ENCODE data around the gene ITGA7.

The ITGA7 gene

DNA sequence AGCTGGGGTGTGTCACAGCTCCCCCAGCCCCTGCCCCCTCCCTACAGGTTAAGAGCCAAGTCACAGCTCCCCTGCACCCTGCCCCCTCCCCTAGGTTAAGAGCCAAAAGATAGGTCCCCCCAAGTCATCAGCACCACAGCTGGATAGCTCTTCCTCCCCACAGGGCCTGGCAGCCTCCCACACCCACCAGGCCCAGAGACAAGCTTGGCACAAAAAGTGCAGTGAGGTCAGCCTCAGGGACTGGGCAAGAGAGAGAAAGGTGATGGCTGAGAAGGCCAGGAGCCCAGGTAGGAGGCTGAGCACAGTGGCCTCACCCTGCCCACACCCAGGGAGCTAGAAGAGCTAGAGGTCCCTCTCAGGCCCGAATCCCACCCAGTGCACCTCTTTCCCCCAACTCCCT lies 8.7 kb downstream of the ITGA7 start:
- DNase-seq: no peak

DNA sequence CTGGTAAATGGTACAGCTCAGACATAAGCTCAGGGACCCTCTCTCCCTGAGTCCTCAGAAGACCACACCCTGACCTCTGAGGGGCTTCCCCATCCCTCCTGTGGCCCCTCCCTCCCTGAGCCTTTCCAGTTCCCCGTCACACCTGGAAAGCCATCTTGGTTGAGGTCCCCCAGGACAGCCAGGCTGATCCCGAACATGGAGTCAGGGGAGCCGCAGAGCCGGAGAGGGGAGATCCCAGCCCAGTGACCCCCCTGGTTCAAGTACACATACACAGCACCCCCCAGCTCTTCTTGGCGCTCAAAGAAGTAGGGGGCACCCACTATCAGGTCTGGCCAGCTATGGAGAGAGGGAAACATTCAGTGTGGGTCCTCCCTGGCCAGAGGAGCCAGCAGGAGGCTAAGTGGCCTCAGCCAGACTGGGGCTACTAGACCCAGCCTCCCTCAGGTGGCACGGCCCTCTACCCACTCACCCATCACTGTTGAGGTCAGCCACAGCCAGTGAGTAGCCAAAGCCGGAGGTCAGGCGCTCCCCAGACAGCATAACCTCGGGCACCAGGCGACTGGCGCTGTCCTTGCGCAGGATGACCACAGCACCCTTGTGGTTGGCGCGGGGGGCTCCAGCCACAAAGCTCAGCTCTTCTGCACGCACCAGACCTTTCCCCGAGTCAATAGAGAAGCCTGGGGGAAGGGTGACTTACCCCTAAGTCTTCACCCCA lies 9.3 kb downstream of the ITGA7 start:
- DNase-seq: no peak

DNA sequence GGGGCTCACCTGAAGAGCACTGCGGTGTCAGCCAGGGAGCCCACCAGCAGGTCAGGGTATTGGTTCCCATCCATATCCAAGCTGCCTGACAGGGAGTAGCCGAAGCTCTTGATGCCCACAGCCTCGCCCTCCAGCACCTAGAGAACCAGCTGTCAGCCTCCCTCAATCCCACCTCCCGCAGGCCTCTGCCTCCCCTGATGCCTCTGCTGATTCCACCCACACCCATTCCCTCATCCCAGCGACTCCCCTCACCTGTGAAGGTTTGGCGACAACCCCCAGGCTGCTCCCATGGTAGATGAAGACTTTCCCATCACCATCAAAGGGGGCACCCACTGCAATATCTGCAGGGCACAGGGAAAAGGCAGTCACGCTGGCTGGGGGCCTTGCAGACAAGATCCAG lies 10.0 kb downstream of the ITGA7 start:
- no peak for DNase-seq

DNA sequence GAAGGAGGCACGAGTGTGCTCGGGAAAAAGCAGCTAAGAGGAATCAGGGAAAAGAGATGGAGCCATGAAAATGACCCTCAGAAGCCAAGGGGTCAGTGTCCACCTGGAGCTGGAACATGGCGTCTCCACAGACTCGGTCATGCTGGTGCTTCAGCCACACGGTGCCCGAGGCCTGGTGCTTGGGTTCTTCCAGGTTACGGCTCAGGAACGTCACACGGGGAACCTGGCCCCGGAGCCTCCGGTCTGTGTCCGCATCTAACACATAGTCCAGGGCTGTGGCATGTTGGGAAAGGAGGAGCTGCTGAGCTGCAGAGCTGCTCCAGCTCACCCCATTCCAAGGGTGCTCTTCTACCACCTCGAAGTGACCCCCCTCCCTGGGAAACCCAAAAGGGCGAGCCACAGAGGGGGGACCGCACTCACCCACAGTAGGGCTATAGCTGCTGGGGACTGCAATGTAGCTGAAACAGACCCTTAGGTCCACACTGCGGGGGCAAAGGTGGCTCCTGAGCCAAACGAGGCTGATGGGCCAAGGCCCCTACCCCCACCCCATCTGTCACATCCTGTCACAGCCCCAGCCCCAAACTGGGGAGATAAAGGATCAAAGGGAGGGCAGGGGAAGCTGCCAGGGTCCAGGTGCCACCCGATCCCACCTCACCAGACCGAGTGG lies 10.8 kb downstream of the ITGA7 start:
- DNase-seq: no peak

DNA sequence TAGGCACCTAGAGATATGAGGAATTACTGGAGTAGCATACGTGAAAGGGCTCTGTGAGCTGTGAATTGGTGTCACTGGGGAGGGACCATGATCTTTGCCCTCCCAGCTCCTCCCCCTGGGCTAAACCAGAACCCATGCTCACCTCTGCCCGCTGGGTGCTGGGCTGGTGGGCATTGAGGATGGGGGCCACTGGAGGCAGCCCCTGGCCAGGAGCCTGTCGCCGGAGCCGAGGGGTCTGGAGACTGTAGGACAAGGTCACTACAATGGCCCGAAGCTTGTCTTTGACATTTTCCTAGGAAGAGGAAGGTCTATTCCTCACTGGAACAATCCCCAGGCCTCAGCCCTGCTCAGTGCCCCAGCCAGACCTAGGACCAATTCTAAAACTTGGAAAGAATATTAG lies 11.6 kb downstream of the ITGA7 start:
- no peak for DNase-seq

DNA sequence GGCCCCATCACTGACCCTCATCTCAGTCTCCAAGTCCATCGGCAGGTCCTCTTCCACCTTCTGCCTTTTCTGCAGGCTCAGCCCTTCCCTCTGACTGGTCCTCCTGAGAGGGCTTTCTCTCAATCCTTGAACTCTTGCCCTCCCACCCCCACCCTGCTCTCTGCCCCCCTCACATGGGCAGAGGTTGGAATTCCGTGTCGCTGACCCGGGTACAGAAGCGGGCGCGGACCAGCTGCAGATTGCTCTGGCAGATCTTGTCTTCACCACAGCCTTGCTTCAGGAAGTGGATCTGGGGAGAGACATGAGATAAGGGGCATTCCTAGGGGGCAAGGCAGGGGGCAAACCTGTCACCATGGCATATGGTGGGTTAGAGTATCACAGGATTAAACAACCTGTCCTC lies 12.4 kb downstream of the ITGA7 start:
- no peak for DNase-seq

DNA sequence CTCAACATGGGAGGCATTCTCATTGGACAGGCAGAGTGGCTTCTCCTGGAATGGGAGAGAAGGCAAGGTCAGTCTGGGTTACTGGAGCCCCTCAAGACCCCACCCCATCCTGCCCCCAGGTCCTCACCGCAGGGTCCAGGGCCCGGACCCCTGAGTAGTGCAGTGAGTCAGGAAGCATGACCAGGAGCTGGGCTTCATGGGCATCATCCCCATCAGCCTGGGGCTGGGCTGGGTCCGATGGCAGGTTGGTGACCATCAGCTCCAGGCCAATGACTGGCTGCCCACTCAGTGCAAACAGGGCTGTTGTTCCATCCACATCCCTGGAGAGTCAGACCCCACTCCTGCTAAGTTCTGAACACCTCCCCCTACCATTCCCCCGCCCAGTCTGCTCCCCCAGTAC lies 13.1 kb downstream of the ITGA7 start:
- no peak for DNase-seq

DNA sequence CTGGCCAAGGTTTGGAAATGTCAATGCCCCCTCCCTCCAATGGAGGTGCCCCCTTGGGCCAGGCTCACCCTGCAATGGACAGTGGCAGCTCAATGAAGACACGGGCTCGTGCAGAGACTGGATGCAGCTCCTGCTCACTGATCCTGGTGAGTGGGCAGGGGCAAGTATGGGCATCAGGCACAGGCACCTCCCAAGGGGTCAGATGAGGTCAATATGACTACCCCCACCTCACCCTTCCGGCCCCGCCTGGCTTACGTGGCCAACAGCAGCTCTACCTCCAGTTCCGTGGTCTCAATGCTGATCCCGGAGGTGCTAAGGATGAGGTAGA lies 13.6 kb downstream of the ITGA7 start:
- DNase-seq: no peak

DNA sequence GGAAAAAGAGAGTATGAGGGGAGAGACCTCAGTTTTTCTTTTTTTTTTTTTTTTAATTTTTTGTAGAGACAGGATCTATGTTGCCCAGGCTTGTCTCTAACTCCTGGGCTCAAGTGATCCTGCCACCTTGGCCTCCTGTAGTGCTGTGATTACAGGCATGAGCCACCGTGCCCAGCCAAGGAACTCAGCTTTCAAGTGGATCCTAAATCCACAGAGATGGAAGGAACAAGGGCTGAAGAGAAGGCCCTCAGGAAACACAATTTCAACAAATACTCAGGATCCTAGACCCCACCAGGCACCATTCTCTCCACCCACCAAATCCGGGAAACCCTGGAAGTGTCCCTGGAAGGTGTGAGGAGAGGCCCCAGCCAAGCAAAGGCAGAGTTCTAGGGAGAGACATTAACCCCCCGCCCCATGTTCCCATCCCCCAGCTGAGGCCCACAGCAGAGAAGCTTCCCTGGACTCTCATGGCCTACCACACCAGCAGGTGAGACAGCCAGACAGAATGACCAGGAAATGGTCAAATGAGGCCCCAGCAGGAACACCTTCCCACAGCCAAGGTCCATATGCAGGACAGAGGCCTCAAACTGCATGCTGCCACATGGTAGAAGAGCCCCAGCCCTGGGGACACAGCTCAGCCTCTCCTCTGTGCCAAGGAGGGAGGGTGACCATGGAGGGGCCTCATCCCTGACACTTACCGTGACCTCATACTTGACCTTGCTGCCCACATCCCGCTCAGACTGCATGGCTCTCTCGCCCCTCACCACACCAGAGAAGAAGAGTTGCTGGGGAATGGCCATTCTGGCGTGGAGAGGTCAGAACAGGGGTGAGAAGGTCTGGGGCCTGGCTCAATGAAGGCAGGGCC lies 14.1 kb downstream of the ITGA7 start:
- no peak for DNase-seq

DNA sequence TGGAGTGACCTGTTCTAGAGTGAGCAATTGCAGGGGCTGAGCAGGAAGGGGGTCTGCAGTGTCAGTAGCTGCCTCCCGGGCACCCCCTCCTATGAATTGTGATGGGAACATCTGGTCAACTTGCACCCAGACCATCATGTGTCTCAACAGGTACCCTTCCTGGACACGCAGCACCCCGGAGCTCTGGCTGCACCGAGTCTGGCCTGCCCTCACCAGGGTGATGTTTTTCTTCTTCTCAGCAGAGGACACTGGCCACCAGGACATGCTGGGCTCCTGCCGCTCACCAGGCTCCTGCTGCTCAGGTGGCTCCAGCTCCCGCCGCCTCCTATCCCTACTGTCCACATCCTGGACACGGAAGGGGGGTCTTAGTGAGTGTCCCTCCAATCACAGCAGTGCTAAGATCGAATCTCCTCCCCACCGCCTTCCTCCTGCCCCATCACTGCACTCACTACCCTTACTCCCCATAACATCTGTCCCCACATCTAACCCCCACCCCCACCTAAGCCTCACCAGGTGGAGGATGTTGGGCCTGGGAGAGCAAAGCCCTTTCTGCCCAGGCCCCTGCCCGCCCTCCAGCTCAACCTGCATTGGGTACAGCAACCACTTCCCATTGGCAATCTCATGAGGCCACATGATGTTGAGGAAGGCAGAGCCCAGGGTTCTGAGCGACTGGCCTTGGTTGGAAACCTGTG lies 14.9 kb downstream of the ITGA7 start:
- no peak for DNase-seq

DNA sequence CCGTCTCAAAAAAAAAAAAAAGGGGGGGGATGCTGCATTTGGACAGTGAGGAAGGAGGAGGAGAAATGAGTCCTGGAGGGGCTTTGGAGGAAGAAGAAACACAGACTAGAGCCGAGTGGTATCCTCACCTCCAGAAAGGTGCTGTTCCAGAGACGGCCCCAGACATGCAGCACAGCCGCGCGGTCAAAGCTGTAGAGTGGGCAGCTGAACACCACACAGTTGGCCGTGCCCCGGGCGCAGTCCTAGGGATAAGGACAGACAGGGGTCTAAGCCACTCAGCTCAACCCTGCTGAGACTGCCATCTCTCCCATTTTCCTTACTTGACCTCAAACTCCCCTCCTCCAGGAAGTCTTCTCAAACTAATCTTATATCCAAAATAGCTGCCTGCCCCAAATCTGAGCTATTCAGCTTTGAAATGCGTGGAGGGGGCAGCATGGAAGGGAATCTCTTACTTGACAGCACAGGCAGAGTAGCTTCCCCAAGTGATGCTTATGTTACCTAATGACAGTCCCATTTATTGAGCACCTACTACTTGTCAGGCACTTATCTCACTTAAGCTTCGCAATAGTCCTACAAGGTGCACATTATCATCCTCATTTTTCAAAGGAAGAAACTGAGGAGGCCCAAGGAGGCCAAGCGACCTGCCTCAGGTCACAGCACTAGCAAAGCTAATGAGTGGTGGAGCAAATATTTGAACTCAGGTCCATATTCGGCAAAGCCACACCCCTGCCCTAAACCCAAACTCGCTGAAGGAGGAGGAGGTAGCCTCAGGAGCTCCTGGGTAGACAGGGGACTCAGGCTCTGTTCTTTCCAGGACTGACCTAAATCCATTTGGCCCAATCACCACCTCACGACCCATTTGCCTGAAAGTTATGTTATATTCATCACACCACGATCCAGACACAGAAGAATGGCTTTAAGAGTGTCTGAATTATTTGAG lies 18.7 kb downstream of the ITGA7 start:
- no peak for DNase-seq

DNA sequence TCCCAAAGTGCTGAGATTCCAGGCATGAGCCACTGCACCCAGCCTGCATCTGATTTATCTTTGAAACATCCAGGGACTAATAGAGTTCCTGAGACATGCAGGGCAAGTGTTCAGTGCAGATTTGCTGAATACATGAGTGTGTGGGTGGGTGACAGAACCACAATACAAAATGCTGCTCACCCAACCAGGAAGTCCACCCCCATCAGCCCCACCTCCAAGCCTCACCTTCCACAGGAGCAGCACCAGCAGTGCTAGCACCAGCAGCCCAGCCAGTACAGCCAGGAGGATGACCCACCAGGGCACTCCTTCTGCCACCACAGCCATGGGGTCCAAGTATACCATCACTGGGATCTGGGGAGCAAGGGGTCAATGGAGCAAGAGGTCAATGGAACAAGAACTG lies 20.0 kb downstream of the ITGA7 start:
- no peak for DNase-seq

DNA sequence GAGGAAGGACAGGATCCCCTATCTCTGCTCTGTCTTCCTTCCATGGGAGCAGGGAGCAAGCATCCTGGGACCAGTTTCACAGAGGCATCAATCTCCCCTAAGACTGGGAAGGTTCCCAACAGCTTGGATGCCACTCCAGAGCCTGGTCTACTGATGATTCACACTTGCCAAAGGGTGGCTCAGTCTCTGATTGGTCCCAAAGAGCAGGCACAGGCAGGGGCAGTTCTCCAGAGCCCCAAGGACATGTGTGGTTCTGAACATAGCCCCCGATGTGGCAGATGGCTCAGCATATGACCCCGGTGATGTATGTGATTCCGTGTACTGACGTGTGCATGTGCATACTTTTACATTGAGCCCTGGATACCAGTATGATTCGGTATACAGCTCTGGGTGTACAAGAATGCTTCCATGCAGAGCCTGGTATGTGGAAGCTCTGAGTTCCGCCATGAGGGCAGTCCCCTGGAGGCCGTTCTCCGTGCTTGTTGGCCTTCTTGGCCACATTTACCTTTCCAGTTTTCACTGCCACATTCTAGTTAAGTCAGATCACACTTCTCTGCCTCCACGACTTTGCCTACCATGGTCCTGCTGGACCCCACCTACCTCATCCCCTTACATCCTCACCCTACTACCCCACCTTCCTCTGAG lies 21.2 kb downstream of the ITGA7 start:
- no peak for DNase-seq

DNA sequence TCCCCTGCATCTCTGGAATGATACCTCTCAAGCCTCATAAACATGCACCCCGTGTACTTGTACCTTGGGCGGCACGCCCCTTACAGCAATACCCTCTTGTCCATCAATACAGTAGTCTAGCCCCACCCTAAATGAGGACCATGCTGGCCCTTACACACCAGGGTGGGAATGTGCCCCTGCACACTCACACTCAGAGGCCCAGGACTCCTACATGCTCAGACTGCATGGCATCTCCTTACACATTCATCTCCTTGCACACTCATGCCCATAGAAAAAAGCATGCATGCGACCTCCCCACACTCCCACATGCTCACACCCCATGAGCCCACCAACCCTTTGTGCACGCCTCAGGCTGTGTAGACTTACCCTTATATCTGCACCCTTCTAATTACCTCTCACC lies 22.0 kb downstream of the ITGA7 start:
- DNase-seq: no peak

DNA sequence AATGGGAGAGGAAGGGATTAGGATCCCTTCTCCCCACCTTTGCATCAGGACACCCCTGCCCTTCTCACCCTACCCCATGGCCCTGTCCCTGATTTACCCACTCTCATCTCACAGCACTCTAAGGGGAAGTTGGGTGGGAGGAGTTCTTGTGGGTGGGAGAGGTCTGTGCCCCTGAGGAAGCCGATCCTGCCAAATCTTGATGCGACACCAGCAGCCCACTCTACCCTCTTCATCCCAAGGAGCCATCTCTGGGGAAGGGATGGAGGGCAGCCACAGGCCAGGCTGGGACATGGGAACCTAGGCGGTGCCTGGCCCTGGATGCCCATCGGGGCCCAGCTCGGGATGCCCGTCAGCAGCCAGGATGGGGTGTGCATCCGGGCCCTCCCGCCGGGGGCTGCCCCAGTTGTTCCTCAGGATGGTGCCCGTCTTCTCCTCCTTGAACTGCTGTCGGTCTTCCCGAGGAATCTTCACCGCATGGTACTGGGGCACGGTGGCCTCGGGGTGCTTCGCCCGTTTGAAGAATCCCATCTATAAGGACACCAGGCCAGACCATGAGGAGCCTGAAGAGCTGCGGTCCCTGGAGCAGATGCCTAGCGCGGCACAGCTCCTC lies 22.8 kb downstream of the ITGA7 start:
- DNase-seq: no peak

DNA sequence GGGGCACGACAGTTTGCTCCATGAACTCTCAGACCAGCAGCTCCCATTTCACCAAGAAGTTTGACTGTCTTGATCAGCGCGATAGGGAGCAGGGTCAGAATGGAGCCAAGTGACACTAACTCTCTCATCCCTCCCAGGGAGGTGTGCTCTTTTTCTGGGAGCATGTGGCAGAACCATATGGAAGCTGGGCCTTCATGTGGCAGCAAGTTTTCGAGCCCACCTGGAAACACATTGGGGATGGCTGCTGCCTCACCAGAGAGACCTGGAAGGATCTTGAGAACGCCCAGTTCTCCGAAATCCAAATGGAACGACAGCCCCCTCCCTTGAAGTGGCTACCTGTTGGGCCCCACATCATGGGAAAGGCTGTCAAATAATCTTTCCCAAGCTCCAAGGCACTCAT lies 24.0 kb downstream of the ITGA7 start:
- no peak for DNase-seq

DNA sequence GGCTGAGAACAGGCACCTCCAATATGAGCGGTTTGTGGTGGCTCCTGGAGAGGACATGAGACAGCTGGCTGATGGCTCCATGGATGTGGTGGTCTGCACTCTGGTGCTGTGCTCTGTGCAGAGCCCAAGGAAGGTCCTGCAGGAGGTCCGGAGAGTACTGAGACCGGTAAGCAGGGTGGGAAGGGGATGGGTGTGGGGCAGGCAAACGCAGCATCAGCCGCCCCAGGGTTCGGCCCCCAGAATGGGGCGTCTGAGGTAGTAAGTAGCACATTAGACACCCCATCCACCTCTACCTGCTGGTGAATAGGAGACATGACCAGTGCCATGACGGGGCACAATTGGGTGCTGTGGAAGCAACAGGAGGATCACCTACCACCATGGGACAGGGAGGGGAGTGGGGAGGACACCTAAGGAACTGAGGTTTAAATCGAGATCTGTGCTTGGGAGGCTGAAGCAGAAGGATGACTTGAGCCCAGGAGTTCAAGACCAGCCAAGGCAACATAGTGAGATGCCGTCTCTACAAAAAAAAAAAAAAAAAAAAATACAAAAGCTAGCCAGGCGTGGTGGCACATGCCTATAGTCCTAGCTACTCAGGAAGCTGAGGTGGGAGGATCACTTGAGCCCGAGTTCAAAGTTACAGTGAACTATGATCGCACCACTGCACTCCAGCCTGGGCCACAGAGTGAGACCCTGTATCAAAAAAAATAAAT lies 25.5 kb downstream of the ITGA7 start:
- DNase-seq: no peak

DNA sequence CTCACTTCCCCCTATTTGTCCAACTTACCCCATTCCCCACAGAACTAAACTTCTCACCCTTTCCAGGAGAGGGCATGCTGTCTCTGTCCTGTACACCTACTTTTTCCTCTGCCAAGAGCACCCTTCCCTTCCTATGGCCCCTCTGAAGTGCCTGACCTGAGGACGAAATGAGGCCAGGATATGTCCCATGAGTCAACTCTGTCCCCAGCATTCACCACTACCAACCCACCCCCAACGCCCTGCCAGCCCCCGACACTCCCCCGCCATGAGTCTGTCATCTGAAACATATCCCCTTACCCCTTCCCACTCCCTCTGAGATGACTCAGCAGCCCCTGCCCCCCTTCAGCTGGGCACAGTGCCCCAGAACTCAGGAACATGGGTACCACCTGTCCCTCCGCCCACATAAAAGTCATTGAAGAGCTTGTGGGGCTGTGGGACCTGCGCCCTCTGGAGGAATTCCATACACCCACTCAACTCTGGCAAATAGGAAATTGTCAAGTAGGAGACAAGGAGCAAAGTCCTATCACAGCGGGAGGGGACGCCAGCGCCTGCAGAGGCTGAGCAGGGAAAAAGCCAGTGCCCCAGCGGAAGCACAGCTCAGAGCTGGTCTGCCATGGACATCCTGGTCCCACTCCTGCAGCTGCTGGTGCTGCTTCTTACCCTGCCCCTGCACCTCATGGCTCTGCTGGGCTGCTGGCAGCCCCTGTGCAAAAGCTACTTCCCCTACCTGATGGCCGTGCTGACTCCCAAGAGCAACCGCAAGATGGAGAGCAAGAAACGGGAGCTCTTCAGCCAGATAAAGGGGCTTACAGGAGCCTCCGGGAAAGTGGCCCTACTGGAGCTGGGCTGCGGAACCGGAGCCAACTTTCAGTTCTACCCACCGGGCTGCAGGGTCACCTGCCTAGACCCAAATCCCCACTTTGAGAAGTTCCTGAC lies 26.3 kb downstream of the ITGA7 start:
- peak in 1 of 2 experiments; percentile 12 for DNase-seq

DNA sequence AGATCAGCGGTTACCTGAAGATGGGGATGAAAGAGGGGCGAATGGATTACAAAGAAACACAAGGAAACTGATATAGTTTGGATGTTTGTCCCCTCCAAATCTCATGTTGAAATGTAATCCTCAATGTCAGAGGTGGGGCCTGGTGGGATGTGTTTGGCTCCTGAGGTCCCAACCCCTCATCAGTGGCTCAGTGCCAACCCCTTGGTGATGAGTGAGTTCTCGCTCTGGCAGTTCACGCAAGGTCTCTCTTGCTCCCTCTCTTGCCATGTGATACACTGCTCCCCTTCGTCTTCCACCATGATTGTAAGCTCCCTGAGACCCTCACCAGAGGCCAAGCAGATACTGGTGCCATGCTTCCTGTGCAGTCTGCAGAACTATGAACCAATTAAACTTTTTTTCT lies 28.0 kb downstream of the ITGA7 start:
- DNase-seq: no peak

DNA sequence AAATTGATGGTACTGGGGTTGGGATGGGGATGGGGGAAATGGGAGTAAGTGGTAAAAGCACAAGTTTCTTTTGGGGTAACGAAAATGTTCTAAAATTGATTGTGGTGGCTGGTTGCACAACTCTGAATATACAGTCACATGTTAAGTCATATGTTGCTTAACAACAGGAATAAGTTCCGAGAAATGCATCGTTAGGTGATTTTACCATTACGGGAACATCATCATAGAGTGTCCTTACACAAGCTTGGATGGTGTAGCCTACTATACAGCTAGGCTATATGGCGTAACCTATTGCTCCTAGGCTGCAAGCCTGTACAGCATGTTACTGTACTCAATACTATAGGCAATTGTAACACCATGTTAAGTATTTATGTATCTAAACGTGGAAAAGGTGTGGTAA lies 31.0 kb downstream of the ITGA7 start:
- no peak for DNase-seq
